ENCODE results near the gene TM9SF2. TPM values are rescaled to one million over a fixed set of nuclear protein-coding genes. Genes with fewer than 3 reads are reported as not detected.

TM9SF2 gene
- total RNA-seq, 2 experiments from 2014 or later, result 37.2 to 38.2 TPM

- no peak for ATAC-seq (ENCODE audit: poor library complexity)
- peaks cover 93% of the 10 kb centered on the region for H3K36me3 Mint-ChIP-seq (ENCODE audit: low read depth)
- DNase-seq, result no peak
- peak overlapping the region; percentile 47 for H3K27ac Mint-ChIP-seq
- Histone ChIP-seq H3K27ac (ENCODE audit: low read depth in 1 of 2, low read length in 2 of 2) (no peak overlapping the region), H3K36me3 (ENCODE audit: insufficient read depth, low read length) (peaks cover 59% of the 10 kb centered on the region), H3K4me3 (ENCODE audit: low read length) (no peak overlapping the region), H3K9me3 (ENCODE audit: control insufficient read depth in 1 of 2, insufficient read depth in 1 of 2, low read length in 2 of 2) (no peaks in the 10 kb centered on the region), H3K27me3 (ENCODE audit: control insufficient read depth in 1 of 2, insufficient read depth in 2 of 2, low read length in 2 of 2) (no peaks in the 10 kb centered on the region), H3K4me1 (ENCODE audit: insufficient read depth, low read length) (peaks cover 24% of the 10 kb centered on the region)
- ChIA-PET CTCF (no interaction called here), POLR2A (interaction anchor here (1.2 kb wide), 1 partner anchor 25 kb away, joined by 5 read pairs; the partner anchor contains the start of gene TM9SF2)
- H3K9me3 Mint-ChIP-seq, result no peaks in the 10 kb centered on the region
- intact Hi-C loops (cut with DNase I, micrococcal nuclease), result loop anchor here in 1 of 2 experiments (5.0 to 10.0 kb wide), 2 partner anchors 86 to 989 kb away; no protein-coding TSS in a partner anchor
- H3K4me1 Mint-ChIP-seq (ENCODE audit: low read depth), result peaks cover 53% of the 10 kb centered on the region
- no peaks in the 10 kb centered on the region for H3K27me3 Mint-ChIP-seq
- TF ChIP-seq CTCF (IDR thresholded peaks at IDR 0.05), result no peak
- no peak overlapping the region for H3K4me3 Mint-ChIP-seq
Measured at GRCh38 chr13:99525967-99526366, 24.7 kb downstream of the TM9SF2 start.

- intact Hi-C loops (cut with DNase I, micrococcal nuclease), result loop anchor here in 1 of 2 experiments (5.0 to 10.0 kb wide), 2 partner anchors 86 to 988 kb away; no protein-coding TSS in a partner anchor
- H3K4me1 Mint-ChIP-seq (ENCODE audit: low read depth), result peaks cover 59% of the 10 kb centered on the region
- H3K4me1 ChIP-seq (ENCODE audit: insufficient read depth, low read length), result peaks cover 24% of the 10 kb centered on the region
- H3K9me3 Mint-ChIP-seq, result no peaks in the 10 kb centered on the region
- H3K36me3 ChIP-seq (ENCODE audit: insufficient read depth, low read length), result peaks cover 59% of the 10 kb centered on the region
- CTCF ChIA-PET, result no interaction called here
- H3K27ac ChIP-seq (ENCODE audit: low read depth in 1 of 2, low read length in 2 of 2), result no peak overlapping the region
- POLR2A ChIA-PET, result interaction anchor here (0.9 to 1.2 kb wide), 2 partner anchors 25 to 79 kb away, joined by 3 to 5 read pairs; partner anchors contain the start of gene TM9SF2
- peak overlapping the region; percentile 1 for H3K4me3 Mint-ChIP-seq
- H3K27ac Mint-ChIP-seq, result peak overlapping the region; percentile 47
- no peak for TF ChIP-seq CTCF (IDR thresholded peaks at IDR 0.05)
- DNase-seq (no peak), ATAC-seq (ENCODE audit: poor library complexity) (no peak)
- peaks cover 93% of the 10 kb centered on the region for H3K36me3 Mint-ChIP-seq (ENCODE audit: low read depth)
- no peaks in the 10 kb centered on the region for H3K27me3 Mint-ChIP-seq
- no peaks in the 10 kb centered on the region for H3K9me3 ChIP-seq (ENCODE audit: control insufficient read depth in 1 of 2, insufficient read depth in 1 of 2, low read length in 2 of 2)
- no peak overlapping the region for H3K4me3 ChIP-seq (ENCODE audit: low read length)
- no peaks in the 10 kb centered on the region for H3K27me3 ChIP-seq (ENCODE audit: control insufficient read depth in 1 of 2, insufficient read depth in 2 of 2, low read length in 2 of 2)
Measured at GRCh38 chr13:99526549-99526948, 25.3 kb downstream of the TM9SF2 start.

GRCh38 chr13:99527301-99527700, 26.0 kb downstream of the TM9SF2 start:
- Mint-ChIP-seq H3K4me3 (no peak overlapping the region), H3K27ac (peak overlapping the region; percentile 47), H3K4me1 (ENCODE audit: low read depth) (peaks cover 60% of the 10 kb centered on the region), H3K9me3 (no peaks in the 10 kb centered on the region), H3K36me3 (ENCODE audit: low read depth) (peaks cover 93% of the 10 kb centered on the region), H3K27me3 (no peaks in the 10 kb centered on the region)
- ATAC-seq (ENCODE audit: poor library complexity), result peak; percentile 36
- peak in 8 of 14 experiments; percentile 3 to 46 (median 19) for DNase-seq
- H3K4me1 ChIP-seq (ENCODE audit: insufficient read depth, low read length), result peaks cover 24% of the 10 kb centered on the region
- POLR2A ChIA-PET, result interaction anchor here (0.9 to 2.2 kb wide), 4 partner anchors 14 to 968 kb away, joined by 3 to 8 read pairs (median 4); no protein-coding TSS in a partner anchor
- H3K9me3 ChIP-seq (ENCODE audit: control insufficient read depth in 1 of 2, insufficient read depth in 1 of 2, low read length in 2 of 2), result no peaks in the 10 kb centered on the region
- intact Hi-C loops (cut with DNase I, micrococcal nuclease), result loop anchor here in 1 of 2 experiments (5.0 to 10.0 kb wide), 2 partner anchors 85 to 988 kb away; no protein-coding TSS in a partner anchor
- no peak overlapping the region for H3K27ac ChIP-seq (ENCODE audit: low read depth in 1 of 2, low read length in 2 of 2)
- H3K4me3 ChIP-seq (ENCODE audit: low read length), result no peak overlapping the region
- no peaks in the 10 kb centered on the region for H3K27me3 ChIP-seq (ENCODE audit: control insufficient read depth in 1 of 2, insufficient read depth in 2 of 2, low read length in 2 of 2)
- CTCF ChIA-PET, result no interaction called here
- TF ChIP-seq CTCF (IDR thresholded peaks at IDR 0.05), result no peak
- H3K36me3 ChIP-seq (ENCODE audit: insufficient read depth, low read length), result peaks cover 55% of the 10 kb centered on the region

Measured in CD4-positive, alpha-beta T cell (primary cell).